ENCODE data around the gene CLP1. TPM values are rescaled to one million over a fixed set of nuclear protein-coding genes. Genes with fewer than 3 reads are reported as not detected.

Gene CLP1
- total RNA-seq, result 19.0 and 23.4 TPM in 2 replicates

GRCh38 chr11:57657194-57658022 is at the start of gene CLP1:
Gene CLP1 (plus strand): TSS chr11:57657762. CDS start chr11:57659477, 1,715 bp downstream.

GRCh38 chr11:57649826-57650738 is 7.5 kb upstream of the CLP1 start, which contains the start of gene YPEL4:
Gene YPEL4 (minus strand): TSS chr11:57649912. CDS start chr11:57647107, 2,805 bp downstream.

GRCh38 chr11:57667736-57668433 is 10.3 kb downstream of the CLP1 start, which contains the start of gene ZDHHC5:
Gene ZDHHC5 (plus strand): TSS chr11:57668114. CDS start chr11:57673091, 4,977 bp downstream.

Other genes with a start within 250 kb of the CLP1 start
- gene SLC43A3, start 230.6 kb upstream of the CLP1 start, total RNA-seq, result 3.8 and 23.4 TPM in 2 replicates
- not detected in 2 replicates for gene RTN4RL2, start 197.2 kb upstream of the CLP1 start, total RNA-seq
- gene SLC43A1, start 142.1 kb upstream of the CLP1 start, total RNA-seq, result 1.2 and 5.5 TPM in 2 replicates
- gene TIMM10, start 127.0 kb upstream of the CLP1 start, total RNA-seq, result 45.2 and 50.1 TPM in 2 replicates
- gene SMTNL1, start 120.2 kb upstream of the CLP1 start, total RNA-seq, result not detected in 2 replicates
- gene UBE2L6, start 90.1 kb upstream of the CLP1 start, total RNA-seq, result 12.1 and 38.8 TPM in 2 replicates
- 0.43 and 2.9 TPM in 2 replicates for gene SERPING1, start 60.1 kb upstream of the CLP1 start, total RNA-seq
- gene YPEL4, start 7.8 kb upstream of the CLP1 start, total RNA-seq, result not detected in 2 replicates
- 31.8 and 42.9 TPM in 2 replicates for gene ZDHHC5, start 10.4 kb downstream of the CLP1 start, total RNA-seq
- 14.0 and 18.8 TPM in 2 replicates for gene MED19, start 54.5 kb downstream of the CLP1 start, total RNA-seq
- gene TMX2, start 54.8 kb downstream of the CLP1 start, total RNA-seq, result 61.2 and 68.2 TPM in 2 replicates
- gene SELENOH, start 83.7 kb downstream of the CLP1 start, total RNA-seq, result 153 and 187 TPM in 2 replicates
- under 0.01 TPM in 1 of 2 replicates, not detected in the other for gene BTBD18, start 94.1 kb downstream of the CLP1 start, total RNA-seq
- 174 and 178 TPM in 2 replicates for gene CTNND1, start 104.0 kb downstream of the CLP1 start, total RNA-seq

Measured in tracheal epithelial cell (primary cell).